GM18868 (cell line): ENCODE data around the gene N4BP2L1.

Experiments used
- ATAC-seq: cut with Tn5 transposase; IDR thresholded peaks from one replicate; pipeline ENCODE4 v1.9.1; 2021; ENCODE audit warnings: mild to moderate bottlenecking, moderate library complexity; ENCODE audit not compliant: unreplicated experiment

Gene N4BP2L1

GRCh38 chr13:32432856-32433255 lies 4.9 kb upstream of the N4BP2L1 start:
- no peak for ATAC-seq

GRCh38 chr13:32431361-32431760 lies 3.4 kb upstream of the N4BP2L1 start:
- ATAC-seq = no peak

- no peak for ATAC-seq
Measured at GRCh38 chr13:32430018-32430747, 2.3 kb upstream of the N4BP2L1 start.

- no peak for ATAC-seq
Measured at GRCh38 chr13:32429433-32429909, 1.5 kb upstream of the N4BP2L1 start.

GRCh38 chr13:32428581-32429432 lies 877 bp upstream of the N4BP2L1 start:
- ATAC-seq = peak; percentile 22

- peak; percentile 11 for ATAC-seq
Measured at GRCh38 chr13:32426990-32427851, 709 bp downstream of the N4BP2L1 start.

- peak; percentile 36 for ATAC-seq
Measured at GRCh38 chr13:32426191-32426989, 1.5 kb downstream of the N4BP2L1 start.

- no peak for ATAC-seq
Measured at GRCh38 chr13:32425158-32425557, 2.8 kb downstream of the N4BP2L1 start.

- no peak for ATAC-seq
Measured at GRCh38 chr13:32423592-32423991, 4.3 kb downstream of the N4BP2L1 start.

GRCh38 chr13:32419862-32420261 lies 8.1 kb downstream of the N4BP2L1 start:
- no peak for ATAC-seq

- ATAC-seq = no peak
Measured at GRCh38 chr13:32417995-32418394, 9.9 kb downstream of the N4BP2L1 start.

GRCh38 chr13:32415019-32415418 lies 12.9 kb downstream of the N4BP2L1 start:
- no peak for ATAC-seq

GRCh38 chr13:32414580-32414979 lies 13.3 kb downstream of the N4BP2L1 start:
- ATAC-seq = no peak

GRCh38 chr13:32413284-32413683 lies 14.6 kb downstream of the N4BP2L1 start:
- no peak for ATAC-seq

GRCh38 chr13:32409561-32410421 lies 18.1 kb downstream of the N4BP2L1 start:
- ATAC-seq = no peak

- ATAC-seq = no peak
Measured at GRCh38 chr13:32409001-32409313, 19.0 kb downstream of the N4BP2L1 start.

- no peak for ATAC-seq
Measured at GRCh38 chr13:32408296-32409000, 19.5 kb downstream of the N4BP2L1 start.

GRCh38 chr13:32407854-32408253 lies 20.1 kb downstream of the N4BP2L1 start:
- peak; percentile 85 for ATAC-seq

GRCh38 chr13:32403108-32403507 lies 24.8 kb downstream of the N4BP2L1 start:
- ATAC-seq = no peak
